MM.1S (cell line): ENCODE measurements around the gene RWDD4.

Experiments used
- DNase-seq: peaks from one replicate; pipeline ENCODE4 v3.0.0-alpha.2; 2015
- H2AFZ ChIP-seq: fragments of 300-600 bp; sonication (generic); 2 replicates; pipeline ENCODE4 v1.6.0; 2016; ENCODE audit warnings: antibody characterized with exemption, low read length
- H3F3A ChIP-seq: fragments of 300-600 bp; sonication (generic); 2 replicates; pipeline ENCODE4 v1.6.1; 2016; ENCODE audit warnings: mild to moderate bottlenecking, antibody characterized with exemption, low read length, moderate library complexity, mixed read lengths; ENCODE audit not compliant: insufficient read depth
- H3K27ac ChIP-seq: fragments of 300-600 bp; sonication (generic); 2 replicates; pipeline ENCODE4 v1.5.1; 2016; ENCODE audit warnings: mild to moderate bottlenecking, low read length
- H3K27me3 ChIP-seq: fragments of 300-600 bp; sonication (generic); replicated peaks from 2 replicates; pipeline ENCODE4 v1.6.0; 2016; ENCODE audit warnings: low read length; ENCODE audit not compliant: insufficient read depth
- H3K36me3 ChIP-seq: fragments of 300-600 bp; sonication (generic); replicated peaks from 2 replicates; pipeline ENCODE4 v1.6.1; 2016; ENCODE audit warnings: mild to moderate bottlenecking, low read length, mixed read lengths; ENCODE audit not compliant: insufficient read depth
- H3K4me1 ChIP-seq: fragments of 300-600 bp; sonication (generic); 2 replicates; pipeline ENCODE4 v1.6.1; 2016; ENCODE audit warnings: low read length, mixed read lengths
- H3K4me2 ChIP-seq: fragments of 300-600 bp; sonication (generic); 2 replicates; pipeline ENCODE4 v1.6.0; 2016; ENCODE audit warnings: low read depth, low read length
- H3K4me3 ChIP-seq: fragments of 300-600 bp; sonication (generic); 2 replicates; pipeline ENCODE4 v1.5.1; 2016; ENCODE audit warnings: low read length, mixed read lengths
- H3K79me2 ChIP-seq: fragments of 300-600 bp; sonication (generic); 2 replicates; pipeline ENCODE4 v1.6.1; 2016; ENCODE audit warnings: mixed run types, low read length, mixed read lengths
- H3K9ac ChIP-seq: fragments of 300-600 bp; sonication (generic); 2 replicates; pipeline ENCODE4 v1.6.1; 2016; ENCODE audit warnings: low read length, mixed read lengths
- H3K9me2 ChIP-seq: fragments of 300-600 bp; sonication (generic); replicated peaks from 2 replicates; pipeline ENCODE4 v1.6.1; 2016; ENCODE audit warnings: mild to moderate bottlenecking, low read length, mixed read lengths; ENCODE audit not compliant: insufficient read depth
- H3K9me3 ChIP-seq: fragments of 300-600 bp; sonication (generic); replicated peaks from 2 replicates; pipeline ENCODE4 v1.6.1; 2016; ENCODE audit warnings: mild to moderate bottlenecking, low read length, mixed read lengths; ENCODE audit not compliant: insufficient read depth
- H4K20me1 ChIP-seq: fragments of 300-600 bp; sonication (generic); 2 replicates; pipeline ENCODE4 v1.6.1; 2016; ENCODE audit warnings: mild to moderate bottlenecking, low read length, moderate library complexity, mixed read lengths; ENCODE audit not compliant: insufficient read depth
- EZH2 ChIP-seq: fragments of 300-600 bp; sonication (generic); optimal IDR thresholded peaks from 2 replicates; pipeline ENCODE3; 2017; ENCODE audit warnings: low read depth, mild to moderate bottlenecking, antibody characterized with exemption, low read length, mixed read lengths
- EZH2phosphoT487 ChIP-seq: fragments of 300-600 bp; sonication (generic); IDR thresholded peaks from 2 replicates; pipeline ENCODE4 v1.6.1; 2018; ENCODE audit warnings: antibody characterized with exemption, low read length
- TF ChIP-seq, protein P1 (sequence below): fragments of 300-600 bp; sonication (generic); IDR thresholded peaks from 2 replicates; pipeline ENCODE4 v1.5.1; 2016; ENCODE audit warnings: antibody characterized with exemption, low read length, mixed read lengths

Gene RWDD4

DNA sequence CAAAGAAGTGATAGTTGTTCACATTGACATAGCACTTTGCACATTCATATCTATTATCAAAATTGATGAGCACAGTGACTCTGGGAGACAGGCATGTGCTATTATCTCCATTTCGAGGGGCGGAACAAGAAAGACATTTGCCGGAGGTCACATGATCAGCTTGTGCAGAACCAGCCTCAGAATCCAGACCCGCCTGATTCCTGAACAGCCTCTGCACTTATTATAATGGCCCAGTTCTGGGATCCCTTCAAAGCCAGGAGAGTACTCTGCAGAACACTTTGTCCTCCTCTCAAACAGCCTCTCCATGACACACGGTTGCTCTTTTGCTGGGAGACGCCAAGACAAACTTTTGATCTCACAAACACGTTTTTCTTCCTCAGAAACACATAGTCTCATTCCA is 48.4 kb downstream of the RWDD4 start:
- H3K36me3 ChIP-seq: no peaks in the 10 kb centered on the region
- H4K20me1 ChIP-seq: no peaks in the 10 kb centered on the region
- no peaks in the 10 kb centered on the region for H3K4me1 ChIP-seq
- H3K9ac ChIP-seq: no peak overlapping the region
- no peak for DNase-seq
- H3K9me3 ChIP-seq: no peaks in the 10 kb centered on the region
- TF ChIP-seq EZH2: no peak
- no peak for TF ChIP-seq EZH2phosphoT487
- TF ChIP-seq, protein P1, sequence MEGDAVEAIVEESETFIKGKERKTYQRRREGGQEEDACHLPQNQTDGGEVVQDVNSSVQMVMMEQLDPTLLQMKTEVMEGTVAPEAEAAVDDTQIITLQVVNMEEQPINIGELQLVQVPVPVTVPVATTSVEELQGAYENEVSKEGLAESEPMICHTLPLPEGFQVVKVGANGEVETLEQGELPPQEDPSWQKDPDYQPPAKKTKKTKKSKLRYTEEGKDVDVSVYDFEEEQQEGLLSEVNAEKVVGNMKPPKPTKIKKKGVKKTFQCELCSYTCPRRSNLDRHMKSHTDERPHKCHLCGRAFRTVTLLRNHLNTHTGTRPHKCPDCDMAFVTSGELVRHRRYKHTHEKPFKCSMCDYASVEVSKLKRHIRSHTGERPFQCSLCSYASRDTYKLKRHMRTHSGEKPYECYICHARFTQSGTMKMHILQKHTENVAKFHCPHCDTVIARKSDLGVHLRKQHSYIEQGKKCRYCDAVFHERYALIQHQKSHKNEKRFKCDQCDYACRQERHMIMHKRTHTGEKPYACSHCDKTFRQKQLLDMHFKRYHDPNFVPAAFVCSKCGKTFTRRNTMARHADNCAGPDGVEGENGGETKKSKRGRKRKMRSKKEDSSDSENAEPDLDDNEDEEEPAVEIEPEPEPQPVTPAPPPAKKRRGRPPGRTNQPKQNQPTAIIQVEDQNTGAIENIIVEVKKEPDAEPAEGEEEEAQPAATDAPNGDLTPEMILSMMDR: no peak
- H3K27ac ChIP-seq: no peak overlapping the region
- H3K27me3 ChIP-seq: no peaks in the 10 kb centered on the region
- no peak overlapping the region for H3K4me2 ChIP-seq
- H2AFZ ChIP-seq: no peak overlapping the region
- H3F3A ChIP-seq: no peaks in the 10 kb centered on the region
- H3K9me2 ChIP-seq: no peaks in the 10 kb centered on the region
- H3K79me2 ChIP-seq: no peaks in the 10 kb centered on the region
- H3K4me3 ChIP-seq: no peak overlapping the region

DNA sequence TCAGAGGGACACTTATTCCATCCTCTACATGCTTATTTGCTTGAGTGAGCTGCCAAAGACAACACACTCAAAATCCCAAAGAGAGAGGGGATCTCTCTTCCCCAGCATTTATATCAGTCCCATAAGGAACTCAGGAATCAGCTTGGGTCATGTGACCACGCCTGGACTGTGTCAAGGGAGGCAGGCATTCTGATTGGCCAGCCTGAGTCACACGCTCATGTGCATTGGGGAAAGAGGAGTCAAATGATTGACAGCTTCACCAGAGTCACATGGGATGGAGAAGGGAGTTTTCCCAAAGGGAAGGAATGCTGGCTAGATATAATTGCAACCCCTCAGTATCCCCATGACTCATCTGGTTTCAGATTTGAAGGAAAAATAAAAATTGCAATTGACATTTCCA is 49.0 kb downstream of the RWDD4 start:
- no peaks in the 10 kb centered on the region for H3K27me3 ChIP-seq
- no peak for TF ChIP-seq EZH2
- TF ChIP-seq, protein P1: no peak
- TF ChIP-seq EZH2phosphoT487: no peak
- no peaks in the 10 kb centered on the region for H3K79me2 ChIP-seq
- no peak overlapping the region for H3K9ac ChIP-seq
- H3K9me2 ChIP-seq: no peaks in the 10 kb centered on the region
- H3K4me2 ChIP-seq: no peak overlapping the region
- no peaks in the 10 kb centered on the region for H3K9me3 ChIP-seq
- no peaks in the 10 kb centered on the region for H3K4me1 ChIP-seq
- H4K20me1 ChIP-seq: no peaks in the 10 kb centered on the region
- no peaks in the 10 kb centered on the region for H3F3A ChIP-seq
- no peak for DNase-seq
- H3K4me3 ChIP-seq: no peak overlapping the region
- no peaks in the 10 kb centered on the region for H3K36me3 ChIP-seq
- no peak overlapping the region for H2AFZ ChIP-seq
- no peak overlapping the region for H3K27ac ChIP-seq

DNA sequence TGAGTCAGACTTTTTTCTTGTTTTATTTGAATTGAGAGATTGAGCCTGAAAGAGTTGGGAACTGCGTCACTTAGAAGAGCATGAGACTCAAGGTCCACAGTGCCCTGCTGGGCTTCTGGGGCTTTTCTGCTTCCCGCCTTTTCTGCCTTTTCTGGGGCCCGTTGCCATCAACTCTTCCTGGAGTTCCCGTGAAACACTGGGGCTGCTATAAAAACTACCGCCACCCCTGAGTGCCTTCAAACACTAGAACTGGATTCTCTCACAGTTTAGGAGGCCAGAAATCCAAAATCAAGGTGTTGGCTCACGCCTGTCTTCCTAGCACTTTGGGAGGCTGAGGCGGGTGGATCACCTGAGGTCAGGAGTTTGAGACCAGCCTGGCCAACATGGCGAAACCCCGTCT is 49.8 kb downstream of the RWDD4 start:
- no peak overlapping the region for H3K4me3 ChIP-seq
- no peak overlapping the region for H2AFZ ChIP-seq
- TF ChIP-seq, protein P1: no peak
- TF ChIP-seq EZH2 (no peak), EZH2phosphoT487 (no peak)
- no peaks in the 10 kb centered on the region for H4K20me1 ChIP-seq
- no peaks in the 10 kb centered on the region for H3K9me2 ChIP-seq
- no peaks in the 10 kb centered on the region for H3K27me3 ChIP-seq
- H3K36me3 ChIP-seq: no peaks in the 10 kb centered on the region
- H3K9me3 ChIP-seq: no peaks in the 10 kb centered on the region
- no peak overlapping the region for H3K27ac ChIP-seq
- no peak for DNase-seq
- no peaks in the 10 kb centered on the region for H3K4me1 ChIP-seq
- H3K4me2 ChIP-seq: no peak overlapping the region
- no peak overlapping the region for H3K9ac ChIP-seq
- H3K79me2 ChIP-seq: no peaks in the 10 kb centered on the region
- no peaks in the 10 kb centered on the region for H3F3A ChIP-seq
